C4-2B (cell line): ENCODE measurements around the gene CAPN11.

Experiments used
- H3K27ac ChIP-seq: fragments of 450-650 bp; 2 replicates; pipeline ENCODE4 v1.5.1; 2017
- ZFX ChIP-seq: fragments of 450-650 bp; IDR thresholded peaks from 2 replicates; pipeline ENCODE4 v1.6.1; 2017
- TF ChIP-seq, protein P1 (sequence below): fragments of 450-650 bp; conservative IDR thresholded peaks from 2 replicates; pipeline ENCODE4 v1.5.1; 2017; ENCODE audit warnings: mild to moderate bottlenecking

Gene CAPN11

DNA sequence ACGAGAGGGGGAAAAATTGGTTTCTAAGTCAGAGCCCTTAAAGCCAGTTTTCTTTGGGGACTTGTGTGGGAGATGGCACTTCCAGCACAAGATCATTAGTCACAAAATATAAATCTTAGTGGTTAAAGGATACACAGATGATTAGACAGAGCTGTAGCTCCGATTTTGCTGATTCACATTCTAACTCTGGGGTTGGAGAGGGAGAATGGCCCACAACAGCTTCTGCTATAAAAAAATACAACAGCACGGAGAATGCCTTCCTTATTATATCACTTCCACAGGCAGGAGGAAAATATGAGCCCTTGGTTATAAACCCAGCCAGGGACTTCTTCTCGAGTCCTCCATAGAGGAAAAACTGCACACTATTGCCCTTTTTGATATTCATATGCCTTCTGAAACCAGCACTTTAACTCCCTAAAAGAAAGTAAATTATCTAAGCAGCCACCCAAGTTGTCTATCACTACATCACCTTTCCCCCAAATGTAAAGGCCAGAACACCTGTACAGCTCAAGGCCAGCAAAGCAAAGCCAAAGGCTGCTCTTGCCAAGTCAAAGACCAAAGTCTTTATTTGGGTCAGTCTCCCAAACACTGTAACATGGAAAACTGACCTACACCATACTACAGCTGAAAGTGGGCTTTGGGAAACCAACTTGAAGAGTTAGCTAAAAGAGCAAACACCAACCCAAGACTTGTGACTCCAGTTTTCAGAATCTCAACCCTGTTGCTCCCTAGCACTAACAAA is 41.8 kb upstream of the CAPN11 start:
- no peak for TF ChIP-seq ZFX
- TF ChIP-seq, protein P1, sequence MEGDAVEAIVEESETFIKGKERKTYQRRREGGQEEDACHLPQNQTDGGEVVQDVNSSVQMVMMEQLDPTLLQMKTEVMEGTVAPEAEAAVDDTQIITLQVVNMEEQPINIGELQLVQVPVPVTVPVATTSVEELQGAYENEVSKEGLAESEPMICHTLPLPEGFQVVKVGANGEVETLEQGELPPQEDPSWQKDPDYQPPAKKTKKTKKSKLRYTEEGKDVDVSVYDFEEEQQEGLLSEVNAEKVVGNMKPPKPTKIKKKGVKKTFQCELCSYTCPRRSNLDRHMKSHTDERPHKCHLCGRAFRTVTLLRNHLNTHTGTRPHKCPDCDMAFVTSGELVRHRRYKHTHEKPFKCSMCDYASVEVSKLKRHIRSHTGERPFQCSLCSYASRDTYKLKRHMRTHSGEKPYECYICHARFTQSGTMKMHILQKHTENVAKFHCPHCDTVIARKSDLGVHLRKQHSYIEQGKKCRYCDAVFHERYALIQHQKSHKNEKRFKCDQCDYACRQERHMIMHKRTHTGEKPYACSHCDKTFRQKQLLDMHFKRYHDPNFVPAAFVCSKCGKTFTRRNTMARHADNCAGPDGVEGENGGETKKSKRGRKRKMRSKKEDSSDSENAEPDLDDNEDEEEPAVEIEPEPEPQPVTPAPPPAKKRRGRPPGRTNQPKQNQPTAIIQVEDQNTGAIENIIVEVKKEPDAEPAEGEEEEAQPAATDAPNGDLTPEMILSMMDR = no peak
- H3K27ac ChIP-seq = no peak overlapping the region

- H3K27ac ChIP-seq = no peak overlapping the region
- TF ChIP-seq ZFX = no peak
- TF ChIP-seq, protein P1 = no peak
Measured at GRCh38 chr6:44117397-44118128, 41.1 kb upstream of the CAPN11 start.

GRCh38 chr6:44119704-44120262 is 38.8 kb upstream of the CAPN11 start:
- H3K27ac ChIP-seq = no peak overlapping the region
- TF ChIP-seq ZFX = no peak
- TF ChIP-seq, protein P1 = no peak

GRCh38 chr6:44120692-44121443 is 37.8 kb upstream of the CAPN11 start:
- TF ChIP-seq, protein P1 = no peak
- H3K27ac ChIP-seq = no peak overlapping the region

DNA sequence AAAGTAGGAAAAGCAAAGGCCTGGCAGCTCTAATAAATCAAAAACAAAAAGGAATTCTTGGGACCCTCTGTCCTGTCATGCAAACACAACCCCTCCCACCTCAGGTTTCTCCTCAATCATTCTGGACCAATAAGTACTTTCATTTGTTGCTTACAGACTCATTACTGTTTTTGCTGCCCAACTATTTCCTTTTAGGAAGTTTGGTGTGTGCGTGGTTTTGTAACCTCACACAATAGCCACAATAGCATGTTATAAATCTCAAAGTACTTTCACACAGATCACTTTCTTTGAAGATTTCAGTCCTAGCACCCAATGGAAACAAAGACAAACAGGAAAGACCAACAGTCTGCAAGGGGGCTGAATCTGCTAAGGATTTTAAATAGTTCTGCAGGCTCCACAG is 35.8 kb upstream of the CAPN11 start:
- no peak overlapping the region for H3K27ac ChIP-seq
- TF ChIP-seq, protein P1 = no peak
- no peak for TF ChIP-seq ZFX

DNA sequence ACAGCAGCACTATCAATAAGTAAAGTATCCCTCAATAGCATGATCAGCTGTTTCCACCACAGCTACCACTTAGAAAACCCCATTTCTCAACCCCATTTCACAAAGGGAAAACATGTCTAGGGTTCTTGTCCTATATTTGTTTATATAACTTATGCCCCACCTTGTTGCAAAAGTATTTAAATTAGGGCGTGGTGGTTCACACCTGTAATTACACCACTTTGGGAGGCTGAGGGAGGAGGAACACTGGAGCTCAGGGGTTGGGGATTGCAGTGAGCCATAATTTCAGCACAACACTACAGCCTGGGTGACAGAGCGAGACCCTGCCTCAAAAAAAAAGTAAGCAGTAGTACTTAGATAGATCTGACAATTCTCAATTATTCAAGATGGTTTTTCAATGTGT is 35.1 kb upstream of the CAPN11 start:
- TF ChIP-seq ZFX = no peak
- TF ChIP-seq, protein P1 = no peak
- H3K27ac ChIP-seq = no peak overlapping the region
